Measurements from ENCODE around the gene SDR42E2. TPM values are rescaled to one million over a fixed set of nuclear protein-coding genes. Genes with fewer than 3 reads are reported as not detected.
"Not testable (repeated sequence)": the region's sequence is repeated elsewhere in the genome, so short reads cannot be mapped to it uniquely, and the experiment has no call there.

SDR42E2 gene
- total RNA-seq, 1 donor from 2014 or later, result not detected

DNA sequence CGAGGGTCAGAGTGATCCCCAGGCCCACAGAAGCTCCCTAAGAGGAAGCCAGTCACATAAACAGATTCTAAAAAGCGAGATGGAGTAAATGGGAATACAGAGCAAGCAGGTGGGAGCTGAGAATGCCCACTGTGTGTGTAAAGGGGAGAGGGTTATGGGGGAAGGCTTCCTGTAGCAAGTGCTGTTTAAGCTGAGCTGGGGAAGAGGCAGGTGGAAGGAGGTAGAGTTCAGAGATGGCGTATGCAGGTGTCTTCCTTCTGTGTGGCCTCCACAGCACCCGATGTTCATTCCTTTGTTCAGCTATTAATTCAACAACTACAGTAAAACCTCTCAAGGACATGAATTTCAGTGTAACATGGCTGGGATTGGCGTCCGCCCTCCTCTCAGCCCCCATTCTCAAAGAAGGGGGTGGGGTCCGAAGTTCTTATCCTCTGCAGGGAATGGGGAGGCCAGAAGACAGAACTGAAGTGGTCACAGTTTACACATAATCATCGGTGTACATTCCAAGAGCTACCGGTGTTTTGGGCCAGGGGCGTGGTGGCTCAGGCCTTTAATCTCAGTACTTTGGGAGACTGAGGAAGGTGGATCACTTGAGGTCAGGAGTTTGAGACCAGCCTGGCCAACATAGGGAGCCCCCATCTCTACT lies 45.5 kb downstream of the SDR42E2 start:
- FAIRE-seq (no peak), DNase-seq (ENCODE audit: low spot score in 2 of 2) (no peak)

DNA sequence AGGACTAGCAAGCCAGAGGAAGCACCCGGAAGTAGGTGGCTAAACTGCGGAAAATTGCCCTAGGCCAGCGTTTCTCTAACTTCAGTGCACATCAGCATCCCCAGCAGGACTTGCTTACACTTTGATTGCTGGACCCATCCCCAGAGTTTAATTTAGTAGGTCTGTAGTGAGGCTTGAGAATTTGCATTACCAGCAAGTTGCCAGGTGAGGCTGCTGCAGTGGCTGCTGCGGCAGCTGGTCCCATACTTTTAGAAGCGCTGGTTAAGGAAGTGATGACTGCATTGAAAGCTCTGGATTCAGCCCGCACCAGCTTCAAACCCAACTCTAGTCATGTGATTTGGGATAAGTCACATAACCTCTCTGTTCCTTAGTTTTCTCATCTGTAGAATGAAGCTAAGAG lies 48.0 kb downstream of the SDR42E2 start:
- FAIRE-seq (no peak), DNase-seq (ENCODE audit: low spot score in 2 of 2) (no peak)

- DNase-seq (ENCODE audit: low spot score in 2 of 2) (no peak), FAIRE-seq (no peak)
These were observed 48.5 kb downstream of the SDR42E2 start for GRCh38 chr16:22210854-22211253.

DNA sequence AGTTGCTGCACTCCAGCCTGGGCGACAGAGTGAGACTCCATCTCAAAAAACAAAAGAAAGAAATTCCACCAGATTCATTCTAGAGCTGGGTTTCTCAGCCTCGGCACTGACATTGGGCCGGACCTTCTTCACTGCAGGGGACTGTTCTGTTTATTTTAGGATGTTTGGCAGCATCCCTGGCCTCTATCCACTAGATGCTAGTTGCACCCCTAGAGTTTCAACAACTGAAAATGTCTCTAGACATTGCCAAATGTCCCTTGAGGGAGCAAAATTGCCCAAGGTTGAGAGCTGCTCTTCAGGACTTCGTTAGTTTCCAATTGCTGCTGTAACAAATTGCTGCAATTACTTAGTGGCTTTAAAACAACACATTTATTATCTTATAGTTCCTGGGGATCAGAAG lies 50.9 kb downstream of the SDR42E2 start:
- DNase-seq (ENCODE audit: low spot score in 2 of 2) (no peak), FAIRE-seq (no peak)

DNA sequence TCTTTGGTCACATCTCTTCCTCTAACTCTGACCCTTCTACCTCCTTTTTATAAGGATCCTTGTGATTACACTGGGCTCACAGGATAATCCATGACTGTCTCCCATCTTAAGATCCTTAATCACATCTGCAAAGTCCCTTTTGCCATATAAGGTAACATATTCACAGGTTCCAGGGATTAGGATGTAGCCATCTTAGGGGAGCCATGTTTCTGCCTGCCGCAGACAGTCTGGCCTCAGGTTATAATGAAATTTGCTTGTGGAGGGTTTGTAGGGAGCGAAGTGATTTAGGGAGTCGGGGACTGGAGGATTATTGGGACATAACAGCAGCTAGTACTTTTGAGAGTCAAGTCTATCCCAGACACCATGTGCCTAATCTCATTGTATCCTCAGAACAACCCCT lies 51.5 kb downstream of the SDR42E2 start:
- FAIRE-seq (no peak), DNase-seq (ENCODE audit: low spot score in 2 of 2) (no peak)

DNA sequence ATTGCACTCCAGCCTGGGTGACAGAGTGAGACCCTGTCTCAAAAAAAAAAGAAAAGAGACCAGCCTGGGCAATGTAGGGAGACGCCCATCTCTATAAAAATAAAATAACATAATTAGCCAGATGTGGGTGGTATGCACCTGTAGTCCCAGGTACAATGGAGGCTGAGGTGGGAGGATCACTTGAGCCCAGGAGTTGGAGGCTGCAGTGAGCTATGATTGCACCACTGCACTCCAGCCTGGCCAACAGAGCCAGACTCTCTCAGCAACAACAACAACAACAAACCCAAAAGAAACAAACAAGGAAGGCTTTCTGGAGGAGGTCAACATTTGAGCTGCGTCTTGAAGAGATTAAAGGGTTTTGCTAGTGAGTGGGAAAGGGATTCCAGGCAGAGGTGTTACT lies 52.1 kb downstream of the SDR42E2 start:
- no peak for FAIRE-seq

DNA sequence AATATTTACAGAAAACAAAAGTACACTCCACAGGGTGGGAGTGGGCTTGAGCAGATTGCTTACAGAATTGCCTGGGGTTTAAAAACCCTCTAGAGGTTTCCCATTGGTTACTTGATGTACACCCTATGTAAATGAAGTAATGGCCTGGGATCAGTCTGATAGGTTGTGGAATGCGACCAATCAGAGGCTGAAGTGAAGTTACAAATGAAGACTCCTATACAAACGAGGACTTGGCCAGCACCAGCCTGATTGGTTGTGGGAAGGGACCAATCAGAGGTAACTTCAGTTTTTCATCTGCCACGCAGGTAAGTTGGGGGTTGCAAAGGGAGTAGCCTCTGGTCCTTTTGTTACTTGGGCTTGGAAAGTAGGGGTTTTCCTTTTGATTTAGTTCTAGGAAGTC lies 52.6 kb downstream of the SDR42E2 start:
- DNase-seq (ENCODE audit: low spot score in 2 of 2) (no peak), FAIRE-seq (no peak)

More for the DNA sequence above, 52.1 kb downstream of the SDR42E2 start:
- no peak for DNase-seq (ENCODE audit: low spot score in 2 of 2)

GRCh38 chr16:22216191-22216831 lies 54.0 kb downstream of the SDR42E2 start:
- no peak for DNase-seq (ENCODE audit: low spot score in 2 of 2)
- FAIRE-seq, result no peak

DNA sequence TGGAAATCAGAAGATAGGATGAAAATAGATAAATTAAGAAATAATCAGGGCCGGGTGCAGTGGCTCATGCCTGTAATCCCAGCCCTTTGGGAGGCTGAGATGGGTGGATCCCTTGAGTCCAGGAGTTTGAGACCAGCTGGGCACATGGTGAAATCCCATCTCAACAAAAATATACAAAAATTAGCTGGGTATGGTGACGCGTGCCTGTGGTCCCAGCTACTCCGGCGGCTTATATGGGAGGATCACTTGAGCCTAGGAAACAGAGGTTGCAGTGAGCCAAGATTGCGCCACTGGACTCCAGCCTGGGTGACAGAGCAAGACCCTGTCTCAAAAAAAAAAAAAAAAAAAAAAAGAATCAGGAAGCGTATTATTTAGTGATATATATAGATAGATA lies 54.5 kb downstream of the SDR42E2 start:
- not testable (repeated sequence) for FAIRE-seq; DNase-seq (ENCODE audit: low spot score in 2 of 2)

GRCh38 chr16:22217890-22218730 lies 55.8 kb downstream of the SDR42E2 start:
- DNase-seq (ENCODE audit: low spot score in 2 of 2), result no peak
- no peak for FAIRE-seq

- DNase-seq (ENCODE audit: low spot score in 2 of 2), result no peak
- no peak for FAIRE-seq
These were observed 57.2 kb downstream of the SDR42E2 start for GRCh38 chr16:22219389-22220068.

- DNase-seq (ENCODE audit: low spot score in 2 of 2) (no peak), FAIRE-seq (no peak)
These were observed 57.7 kb downstream of the SDR42E2 start for GRCh38 chr16:22220069-22220440.

- FAIRE-seq (no peak), DNase-seq (ENCODE audit: low spot score in 2 of 2) (peak in 1 of 2 donors; percentile 68)
These were observed 58.4 kb downstream of the SDR42E2 start for GRCh38 chr16:22220714-22221113.

DNA sequence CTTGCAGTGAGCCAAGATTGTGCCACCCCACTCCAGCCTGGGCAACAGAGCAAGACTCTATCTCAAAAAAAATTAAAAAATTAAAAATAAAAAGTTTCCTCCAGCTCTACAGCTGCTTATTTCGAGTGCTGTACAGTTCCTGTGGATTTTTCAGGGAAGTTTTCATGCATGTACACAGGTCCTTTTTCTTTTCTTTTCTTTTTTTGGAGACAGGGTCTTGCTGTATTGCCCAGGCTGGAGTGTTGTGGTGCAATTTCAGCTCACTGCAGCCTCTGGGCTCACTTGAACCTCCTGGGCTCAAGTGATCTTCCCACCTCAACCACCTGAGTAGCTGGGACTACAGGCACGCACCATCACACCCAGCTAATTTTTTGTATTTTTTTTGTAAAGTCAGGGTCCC lies 59.7 kb downstream of the SDR42E2 start:
- DNase-seq (ENCODE audit: low spot score in 2 of 2) (no peak), FAIRE-seq (no peak)

DNA sequence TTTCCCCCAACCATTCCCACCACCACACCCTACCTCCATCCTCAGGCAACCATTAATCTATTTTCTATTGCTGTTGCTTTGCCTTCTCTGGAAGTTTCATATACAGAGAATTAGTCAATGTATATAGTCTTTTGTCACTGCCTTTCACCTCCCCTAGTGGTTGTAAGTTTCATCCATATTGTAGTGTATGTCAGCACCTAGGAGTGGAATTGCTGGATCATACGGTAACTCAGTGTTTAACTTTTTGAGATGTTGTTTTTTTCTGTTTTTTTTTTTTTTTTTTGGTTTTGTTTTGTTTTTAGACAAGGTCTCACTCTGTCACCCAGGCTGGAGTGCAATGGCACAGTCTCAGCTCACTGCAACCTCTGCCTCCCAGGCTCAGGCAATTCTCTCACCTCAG lies 60.7 kb downstream of the SDR42E2 start:
- no peak for DNase-seq (ENCODE audit: low spot score in 2 of 2)
- no peak for FAIRE-seq

DNA sequence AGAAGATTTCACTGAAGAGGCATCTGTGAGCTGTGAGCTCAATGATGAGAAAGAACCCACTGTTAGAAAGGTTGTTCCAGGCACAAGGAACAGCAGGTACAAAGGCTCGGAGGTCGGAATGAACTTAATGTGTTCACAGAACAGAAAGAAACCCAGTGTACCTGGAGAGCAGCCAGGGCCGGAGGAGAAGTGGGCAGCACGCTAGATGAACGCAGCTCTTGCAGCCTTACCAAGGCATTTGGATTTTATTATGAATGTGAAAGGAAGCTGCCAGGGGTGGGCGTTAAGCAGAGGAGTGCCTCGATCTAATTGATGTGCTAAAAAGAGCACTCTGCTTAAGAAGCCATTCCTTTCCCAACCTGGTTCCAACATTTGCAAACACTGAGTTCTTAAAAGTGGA lies 62.8 kb downstream of the SDR42E2 start:
- no peak for FAIRE-seq
- DNase-seq (ENCODE audit: low spot score in 2 of 2), result peak in 1 of 2 donors; percentile 36

DNA sequence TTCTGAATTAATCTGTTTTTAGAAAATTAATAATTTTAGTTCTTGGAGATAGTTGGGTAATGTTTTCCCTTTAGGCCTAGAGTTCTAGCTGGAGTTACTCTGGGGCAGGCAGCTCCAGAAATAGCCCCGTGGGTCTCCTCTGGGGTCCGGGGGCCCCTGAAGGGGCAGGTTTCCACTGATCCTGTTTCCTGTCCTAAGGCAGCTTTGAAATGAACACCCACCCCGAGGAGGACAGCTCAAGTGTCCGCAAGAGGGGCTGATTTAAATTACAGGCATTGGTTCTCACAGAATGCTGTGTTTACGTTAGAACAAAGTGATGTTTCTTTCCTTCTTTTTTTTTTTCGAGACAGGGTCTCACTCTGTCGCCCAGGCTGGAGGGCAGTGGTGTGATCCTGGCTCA lies 67.6 kb downstream of the SDR42E2 start:
- no peak for DNase-seq (ENCODE audit: low spot score in 2 of 2)
- no peak for FAIRE-seq

- no peak for DNase-seq (ENCODE audit: low spot score in 2 of 2)
- no peak for FAIRE-seq
These were observed 70.2 kb downstream of the SDR42E2 start for GRCh38 chr16:22232277-22233036.

- no peak for FAIRE-seq
- DNase-seq (ENCODE audit: low spot score in 2 of 2), result no peak
These were observed 70.7 kb downstream of the SDR42E2 start for GRCh38 chr16:22233037-22233372.
